Small intestine (tissue), 7 donors: Measurements from ENCODE around the gene NEUROG1. TPM values are rescaled to one million over a fixed set of nuclear protein-coding genes. Genes with fewer than 3 reads are reported as not detected.
"Not testable (repeated sequence)": the region's sequence is repeated elsewhere in the genome, so short reads cannot be mapped to it uniquely, and the experiment has no call there.

Experiments
- DNase-seq, 2 donors: peaks; one replicate each; pipeline versions ENCODE4 v3.0.0 to v3.0.0-alpha.2; 2013
- FAIRE-seq: peaks from 2 replicates; lab custom pipeline; 2012; peaks lifted over from hg19 to GRCh38; lab: Jason Lieb, UNC
- H3K27ac ChIP-seq, 3 donors: one replicate each; pipeline ENCODE4 v1.5.1; 2013; ENCODE audit warnings: low read length in 2 of 3, mild to moderate bottlenecking in 2 of 3, control low read depth in 1 of 3, inconsistent platforms in 1 of 3, low read depth in 1 of 3, moderate library complexity in 1 of 3
- H3K27me3 ChIP-seq, 3 donors: one replicate each; pipeline ENCODE4 v1.6.1; 2013; ENCODE audit warnings: low read length in 3 of 3, inconsistent platforms in 1 of 3; ENCODE audit not compliant: control insufficient read depth in 3 of 3, insufficient read depth in 3 of 3
- H3K36me3 ChIP-seq, 3 donors: one replicate each; pipeline ENCODE4 v1.6.1; 2013; ENCODE audit warnings: low read length in 3 of 3, inconsistent platforms in 1 of 3, low read depth in 1 of 3, mild to moderate bottlenecking in 1 of 3, moderate library complexity in 1 of 3; ENCODE audit not compliant: control insufficient read depth in 3 of 3, insufficient read depth in 2 of 3
- H3K4me1 ChIP-seq, 3 donors: one replicate each; pipeline ENCODE4 v1.6.1; 2013; ENCODE audit warnings: low read length in 2 of 3, inconsistent platforms in 1 of 3, low read depth in 1 of 3, mild to moderate bottlenecking in 1 of 3, moderate library complexity in 1 of 3; ENCODE audit not compliant: control insufficient read depth in 3 of 3, insufficient read depth in 2 of 3
- H3K4me3 ChIP-seq, 3 donors: one replicate each; pipeline ENCODE4 v1.5.1; 2013; ENCODE audit warnings: low read length in 3 of 3, control low read depth in 1 of 3, inconsistent platforms in 1 of 3, low read depth in 1 of 3, mild to moderate bottlenecking in 1 of 3, moderate library complexity in 1 of 3
- H3K9me3 ChIP-seq, 2 donors: one replicate each; pipeline ENCODE4 v1.6.1; 2013; ENCODE audit warnings: low read depth in 1 of 2, low read length in 1 of 2; ENCODE audit not compliant: control insufficient read depth in 2 of 2, insufficient read depth in 1 of 2
- WGBS, 3 donors: extraction: QIAGEN DNeasy Blood & Tissue Kit; methylation state at CpG; one replicate each; pipeline ENCODE4 v1.1.7; 2013; 5-methylcytosine and 5-hydroxymethylcytosine counted together
- polyA plus RNA-seq, 4 donors: library from polyadenylated mRNA; stranded (reverse) in 3 of 4; unstranded in 1 of 4; fragments of 200-250 nt in 3 of 4; fragments of 120-200 nt in 1 of 4; gene quantifications; one replicate each; pipeline versions ENCODE4 v1.2.1 to v1.2.3, GENCODE V29; 2013
- donor health status: healthy with polysubstance abuse.
- donor health status: control.
- donor health status: control.
- donor health status: Bipolar disorder and iron deficiency.
- donor health status: healthy.

The NEUROG1 gene
- polyA plus RNA-seq, 4 donors = not detected

GRCh38 chr5:135503871-135504270 lies 31.9 kb downstream of the NEUROG1 start:
- Histone ChIP-seq H3K9me3 (no peaks in the 10 kb centered on the region), H3K27ac (no peak overlapping the region), H3K4me1 (no peaks in the 10 kb centered on the region), H3K4me3 (no peak overlapping the region), H3K27me3 (peaks cover 0 to 43% (median 7%) of the 10 kb centered on the region in 3 donors), H3K36me3 (no peaks in the 10 kb centered on the region)
- DNase-seq = no peak
- 57 to 67% (median 63%) methylated on average over 4 of the region's 4 CpGs for WGBS, 3 donors
- no peak for FAIRE-seq

DNA sequence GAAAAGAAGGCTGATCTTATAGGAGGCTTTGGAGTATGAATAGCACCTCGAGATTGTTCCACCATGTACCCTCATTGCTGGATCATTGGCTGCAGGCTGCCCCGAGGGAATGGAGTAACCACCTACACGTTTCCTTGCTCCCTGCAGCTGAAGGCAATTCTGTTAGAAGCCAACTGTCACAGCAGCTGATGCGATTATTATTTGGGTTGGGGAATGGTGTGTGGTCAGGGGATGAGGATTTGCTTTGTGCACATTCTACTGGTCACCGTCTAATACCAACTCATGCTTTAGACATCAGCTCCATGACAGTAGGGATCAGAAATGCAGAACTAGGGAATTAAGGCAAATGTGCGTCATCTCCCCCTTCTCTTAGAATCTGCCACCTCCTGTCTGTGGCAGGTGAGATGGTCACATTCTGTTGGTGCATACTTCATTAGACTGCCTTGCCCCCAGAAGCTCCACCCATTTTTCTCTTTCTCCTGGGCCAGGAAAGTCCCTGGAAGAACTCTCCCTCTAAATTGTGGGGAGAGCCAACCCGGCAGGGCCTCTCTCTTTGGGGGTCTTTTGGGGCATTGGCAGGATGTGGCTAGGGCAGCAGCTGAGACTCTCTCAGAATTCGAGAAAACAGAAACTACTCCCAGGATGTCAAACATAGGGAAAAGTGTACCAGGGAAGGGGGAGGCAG lies 32.8 kb downstream of the NEUROG1 start:
- H3K27ac ChIP-seq = no peak overlapping the region
- H3K4me1 ChIP-seq = no peaks in the 10 kb centered on the region
- WGBS, 3 donors = 66 to 78% (median 69%) methylated on average over 8 of the region's 8 CpGs

DNA sequence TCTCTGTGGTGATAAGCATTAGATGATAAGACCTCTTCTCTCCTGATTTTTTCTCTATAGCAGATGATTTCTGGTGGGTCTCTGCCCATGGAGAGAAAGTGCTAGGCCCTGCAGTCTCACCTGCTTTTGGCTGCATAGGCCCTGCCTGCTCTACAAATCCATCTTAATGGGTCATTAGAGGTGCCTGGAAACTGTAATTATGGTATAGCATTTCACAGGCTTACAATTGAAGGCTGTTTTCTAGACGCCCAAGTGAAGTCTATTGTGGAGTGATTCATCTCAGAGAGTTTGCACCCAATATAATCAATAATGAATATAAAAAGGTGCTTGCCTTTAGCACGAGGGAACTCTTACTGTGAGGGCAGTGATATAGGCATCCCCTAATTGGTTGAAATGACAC lies 33.8 kb downstream of the NEUROG1 start:
- 54 to 62% (median 60%) methylated on average over 2 of the region's 2 CpGs for WGBS, 3 donors
- DNase-seq = no peak

More for the DNA sequence above, 32.8 kb downstream of the NEUROG1 start:
- Histone ChIP-seq H3K4me3 (no peak overlapping the region), H3K27me3 (peaks cover 0 to 41% (median 7%) of the 10 kb centered on the region in 3 donors), H3K36me3 (no peaks in the 10 kb centered on the region), H3K9me3 (no peaks in the 10 kb centered on the region)
- FAIRE-seq = no peak
- DNase-seq = no peak

GRCh38 chr5:135498637-135498995 lies 37.1 kb downstream of the NEUROG1 start:
- peaks cover 0 to 46% (median 0%) of the 10 kb centered on the region in 3 donors for H3K27me3 ChIP-seq
- no peak for DNase-seq
- no peaks in the 10 kb centered on the region for H3K9me3 ChIP-seq
- no peak overlapping the region for H3K4me3 ChIP-seq
- no peaks in the 10 kb centered on the region for H3K4me1 ChIP-seq
- no peaks in the 10 kb centered on the region for H3K36me3 ChIP-seq
- FAIRE-seq = no peak
- 45 to 74% (median 73%) methylated on average over 2 of the region's 2 CpGs for WGBS, 3 donors
- no peak overlapping the region for H3K27ac ChIP-seq

More for the DNA sequence above, 33.8 kb downstream of the NEUROG1 start:
- FAIRE-seq = no peak
- no peaks in the 10 kb centered on the region for H3K9me3 ChIP-seq
- H3K27me3 ChIP-seq = peaks cover 0 to 37% (median 3%) of the 10 kb centered on the region in 3 donors
- no peak overlapping the region for H3K27ac ChIP-seq
- H3K36me3 ChIP-seq = no peaks in the 10 kb centered on the region
- H3K4me3 ChIP-seq = no peak overlapping the region
- H3K4me1 ChIP-seq = no peaks in the 10 kb centered on the region

- H3K4me3 ChIP-seq = no peak overlapping the region
- no peaks in the 10 kb centered on the region for H3K36me3 ChIP-seq
- 67 to 72% (median 69%) methylated on average over 8 of the region's 8 CpGs for WGBS, 3 donors
- H3K9me3 ChIP-seq = no peaks in the 10 kb centered on the region
- H3K27me3 ChIP-seq = peaks cover 0 to 46% (median 0%) of the 10 kb centered on the region in 3 donors
- DNase-seq = no peak
- FAIRE-seq = no peak
- no peak overlapping the region for H3K27ac ChIP-seq
- H3K4me1 ChIP-seq = no peaks in the 10 kb centered on the region
These were observed 37.7 kb downstream of the NEUROG1 start for GRCh38 chr5:135497971-135498636.

DNA sequence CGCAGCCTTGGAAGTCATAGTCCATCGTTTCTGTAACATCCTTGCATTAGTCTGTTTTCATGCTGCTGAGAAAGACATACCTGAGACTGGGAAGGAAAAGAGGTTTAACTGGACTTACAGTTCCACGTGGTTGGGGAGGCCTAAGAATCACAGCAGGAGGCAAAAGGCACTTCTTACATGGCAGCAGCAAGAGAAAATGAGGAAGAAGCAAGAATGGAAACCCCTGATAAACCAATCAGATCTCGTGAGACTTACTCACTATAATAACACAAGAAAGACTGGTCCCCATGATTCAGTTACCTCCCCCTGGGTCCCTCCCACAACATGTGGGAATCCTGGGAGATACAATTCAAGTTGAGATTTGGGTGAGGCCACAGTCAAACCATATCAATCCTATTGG lies 40.2 kb downstream of the NEUROG1 start:
- not testable (repeated sequence) for H3K36me3 ChIP-seq, H3K9me3 ChIP-seq, DNase-seq, H3K27ac ChIP-seq, FAIRE-seq, H3K4me1 ChIP-seq, H3K4me3 ChIP-seq
- peaks cover 3 to 65% (median 8%) of the 10 kb centered on the region in 3 donors for H3K27me3 ChIP-seq
- 67 to 76% (median 70%) methylated on average over 4 of the region's 4 CpGs for WGBS, 3 donors

GRCh38 chr5:135494196-135494595 lies 41.6 kb downstream of the NEUROG1 start:
- peaks cover 0 to 11% (median 0%) of the 10 kb centered on the region in 3 donors for H3K4me1 ChIP-seq
- 83 to 92% (median 84%) methylated on average over 5 of the region's 5 CpGs for WGBS, 3 donors
- DNase-seq (no peak), FAIRE-seq (no peak)
- no peak overlapping the region for H3K4me3 ChIP-seq
- no peak overlapping the region for H3K27ac ChIP-seq
- no peaks in the 10 kb centered on the region for H3K36me3 ChIP-seq
- peaks cover 8 to 78% (median 13%) of the 10 kb centered on the region in 3 donors for H3K27me3 ChIP-seq
- no peaks in the 10 kb centered on the region for H3K9me3 ChIP-seq

DNA sequence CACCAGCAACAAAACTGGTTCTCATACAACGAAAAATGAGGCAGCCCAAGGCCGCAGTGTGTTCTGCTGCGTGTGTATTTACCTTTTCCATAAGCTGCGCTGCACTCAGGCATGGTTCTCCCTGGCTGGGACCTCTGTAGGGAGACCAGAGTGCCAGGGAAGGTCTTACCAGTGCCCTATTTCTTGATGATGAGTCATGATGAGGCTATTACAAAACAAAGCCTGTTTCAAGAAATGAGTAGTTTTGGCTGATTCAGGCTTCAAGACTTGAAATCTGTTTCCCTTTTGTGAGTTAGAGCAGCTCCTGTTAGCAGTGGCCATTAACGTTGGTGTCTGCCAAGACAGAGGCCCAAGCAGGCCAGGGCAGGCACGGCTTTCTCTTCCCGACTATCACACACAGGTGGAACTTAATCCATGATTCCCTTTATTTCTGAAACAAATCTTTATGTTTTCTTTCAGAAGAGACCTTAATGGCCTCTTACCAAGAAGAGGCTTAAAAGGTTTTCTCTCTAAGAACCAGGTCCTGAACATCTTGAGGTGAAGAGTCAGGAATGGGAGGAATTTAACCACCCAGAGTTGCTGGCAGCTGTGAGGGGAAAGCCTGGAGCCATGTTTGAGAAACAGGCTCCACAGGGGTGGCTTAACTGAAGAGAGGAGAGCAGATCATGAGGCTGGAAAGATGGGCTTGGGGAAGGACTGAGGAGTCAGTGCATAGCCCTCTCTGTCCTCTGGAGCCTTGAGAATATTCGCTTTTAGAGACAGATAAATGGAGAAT lies 42.2 kb downstream of the NEUROG1 start:
- Histone ChIP-seq H3K4me3 (no peak overlapping the region), H3K4me1 (peaks cover 0 to 16% (median 0%) of the 10 kb centered on the region in 3 donors), H3K9me3 (no peaks in the 10 kb centered on the region), H3K27me3 (peaks cover 8 to 80% (median 16%) of the 10 kb centered on the region in 3 donors), H3K27ac (no peak overlapping the region), H3K36me3 (no peaks in the 10 kb centered on the region)
- DNase-seq (no peak), FAIRE-seq (no peak)
- WGBS, 3 donors = 80 to 83% (median 82%) methylated on average over 8 of the region's 8 CpGs
